GM18526 (cell line): Measurements from ENCODE around the gene KCNQ1.

Experiments used
- POLR2A ChIP-seq: IDR thresholded peaks from 3 replicates; pipeline ENCODE4 v1.6.1; 2011; ENCODE audit not compliant: insufficient read length; ENCODE audit errors: extremely low read depth

KCNQ1 gene

DNA sequence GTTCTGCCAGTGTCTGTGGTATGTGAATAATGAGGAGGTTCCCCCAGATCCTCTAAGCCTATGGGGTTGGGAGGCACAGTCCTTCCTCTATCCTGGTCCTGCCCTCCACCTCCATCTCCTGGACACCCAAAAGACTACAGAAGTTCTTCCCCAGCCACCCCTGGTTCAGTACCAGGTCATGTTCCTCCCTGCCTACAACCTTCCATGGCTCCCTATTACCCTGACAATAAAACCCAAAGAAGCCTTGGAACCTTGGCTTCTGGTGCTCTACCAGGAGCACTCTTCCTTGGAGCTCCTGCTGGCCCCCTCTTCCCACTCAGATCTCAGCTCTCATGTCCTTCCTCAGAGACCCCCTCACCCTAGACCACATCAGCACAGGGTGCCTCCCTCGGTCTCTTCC, 13.4 kb upstream of the KCNQ1 start:
- TF ChIP-seq POLR2A: no peak

DNA sequence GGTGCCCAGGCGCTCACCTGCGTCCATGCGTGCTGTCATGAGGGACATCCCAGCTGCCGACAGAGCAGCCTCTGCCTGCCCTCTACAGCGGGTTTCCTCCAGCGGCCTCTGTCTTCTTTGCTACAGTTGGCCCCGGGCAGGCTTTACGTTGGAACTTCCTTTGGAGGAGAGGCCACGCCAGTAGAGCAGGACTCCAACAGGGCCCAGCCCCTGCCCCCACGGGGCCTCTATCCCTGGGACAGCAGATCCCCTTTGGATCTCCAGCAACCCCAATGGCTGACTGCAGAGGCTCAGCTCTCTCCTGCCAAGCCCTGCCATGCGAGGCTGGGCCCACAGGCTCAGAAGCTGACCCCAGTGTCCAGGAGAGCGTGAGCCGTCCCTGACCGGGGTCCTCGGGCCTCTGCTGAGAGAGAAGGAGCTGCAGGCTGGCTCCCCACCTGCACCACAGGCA, 12.6 kb upstream of the KCNQ1 start:
- no peak for TF ChIP-seq POLR2A

DNA sequence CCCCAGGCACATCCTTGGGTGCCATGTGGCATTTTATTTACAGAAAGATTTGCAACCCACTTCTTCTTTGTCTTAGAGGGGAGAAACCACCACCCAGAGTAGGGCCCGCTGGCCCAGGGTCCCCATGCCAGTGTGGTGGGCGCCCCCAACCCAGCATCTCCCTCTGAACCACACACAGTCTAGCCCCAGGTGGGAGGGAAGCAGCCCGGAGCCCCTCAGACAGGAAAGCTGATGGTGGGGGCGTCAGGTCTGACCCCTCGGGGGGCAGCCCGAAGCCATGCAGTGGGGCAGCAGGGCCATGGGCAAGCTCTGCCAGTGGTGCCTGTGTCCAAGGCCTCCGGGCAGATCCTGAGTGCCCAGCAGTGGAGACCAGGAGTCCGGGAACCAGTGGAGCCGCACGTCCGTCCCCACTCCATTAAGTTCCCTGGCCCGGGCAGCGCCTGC, 12.2 kb upstream of the KCNQ1 start:
- no peak for TF ChIP-seq POLR2A

DNA sequence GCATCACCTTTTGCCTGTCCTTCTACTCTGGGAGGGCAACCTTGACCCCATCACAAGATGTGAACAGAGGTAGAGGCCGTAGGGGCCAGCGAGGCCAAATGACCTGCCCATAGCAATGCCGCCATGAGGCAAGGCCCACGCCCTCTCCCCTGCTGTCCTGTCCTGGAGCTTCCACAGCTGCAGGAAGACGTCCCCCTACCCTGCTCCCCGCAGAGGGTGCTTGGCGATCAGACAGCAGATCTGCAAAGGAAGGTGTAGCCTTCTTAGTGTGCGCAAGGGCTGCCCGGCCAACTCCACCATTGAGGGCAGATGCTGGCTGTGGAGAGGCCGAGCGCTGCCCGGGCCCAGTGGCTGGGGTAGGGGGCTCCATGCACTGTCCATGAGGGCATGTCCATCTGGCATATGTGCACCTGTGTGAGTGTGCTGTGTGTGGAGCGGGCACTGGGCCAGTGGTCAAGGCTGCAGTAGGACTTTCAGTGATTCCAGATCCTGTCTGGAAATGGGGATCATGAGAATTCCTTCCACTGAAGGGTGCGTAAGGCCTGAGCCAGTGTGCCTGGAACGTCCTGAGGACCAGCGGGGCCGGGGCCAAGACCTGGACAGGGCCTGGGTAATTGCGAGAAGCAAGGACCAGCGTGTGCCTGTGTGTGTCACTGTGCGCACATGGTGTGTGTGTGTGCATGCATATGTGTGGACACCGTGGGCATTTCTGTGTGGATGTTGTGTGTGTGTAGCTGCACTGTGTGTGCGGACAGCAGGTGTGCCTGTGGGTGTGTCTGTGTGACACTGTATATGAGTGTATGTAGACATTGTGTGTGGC, 11.5 kb upstream of the KCNQ1 start:
- no peak for TF ChIP-seq POLR2A

DNA sequence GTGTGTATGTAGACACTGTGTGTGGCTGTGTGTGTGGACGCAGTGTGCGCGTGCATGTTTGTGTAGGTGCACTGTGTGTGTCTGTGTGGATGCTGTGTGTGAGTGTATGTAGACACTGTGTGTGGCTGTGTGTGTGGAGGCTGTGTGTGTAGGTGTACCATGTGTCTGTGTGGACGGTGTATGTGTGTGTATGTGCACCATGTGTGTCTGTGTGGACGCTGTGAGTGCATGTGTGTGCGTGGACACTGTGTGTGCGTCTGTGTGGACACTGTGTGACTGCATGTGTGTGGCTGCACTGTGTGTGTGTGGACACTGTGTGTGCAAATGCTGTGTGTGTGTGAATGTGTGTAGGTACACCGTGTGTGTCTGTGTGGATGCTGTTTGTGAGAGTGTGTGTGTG, 10.8 kb upstream of the KCNQ1 start:
- no peak for TF ChIP-seq POLR2A

DNA sequence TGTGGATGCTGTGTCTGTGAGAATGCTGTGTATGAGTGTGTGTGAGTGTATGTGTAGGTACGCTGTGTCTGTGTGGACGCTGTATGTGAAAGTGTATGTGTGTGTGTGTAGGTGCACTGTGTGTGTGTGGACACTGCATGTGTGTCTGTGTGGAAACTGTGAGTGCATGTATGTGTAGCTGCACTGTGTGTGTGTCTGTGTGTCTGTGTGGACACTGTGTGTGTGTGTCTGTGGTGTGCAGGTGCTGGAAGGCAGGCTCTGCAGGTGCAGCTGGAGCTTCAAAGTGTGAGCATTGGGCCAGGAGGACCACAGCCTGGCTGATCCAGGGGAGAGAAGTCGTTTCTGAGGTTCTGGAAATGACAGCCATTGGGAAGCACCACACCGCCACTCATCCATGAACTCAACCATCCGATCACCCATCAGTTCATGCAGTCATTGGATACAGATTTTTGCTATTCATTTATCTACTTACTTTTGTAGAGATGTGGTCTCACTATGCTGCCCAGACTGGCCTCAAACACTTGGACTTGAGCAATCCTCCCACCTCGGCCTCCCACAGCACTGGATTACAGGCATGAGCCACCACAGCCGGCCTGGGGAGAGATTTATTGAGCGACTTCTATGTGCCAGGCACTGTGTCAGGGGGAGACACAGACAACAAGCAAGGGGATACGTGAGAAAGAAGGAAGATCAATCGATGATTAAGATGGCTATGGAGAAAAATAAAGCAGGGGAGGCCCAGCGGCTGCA, 10.1 kb upstream of the KCNQ1 start:
- TF ChIP-seq POLR2A: no peak

DNA sequence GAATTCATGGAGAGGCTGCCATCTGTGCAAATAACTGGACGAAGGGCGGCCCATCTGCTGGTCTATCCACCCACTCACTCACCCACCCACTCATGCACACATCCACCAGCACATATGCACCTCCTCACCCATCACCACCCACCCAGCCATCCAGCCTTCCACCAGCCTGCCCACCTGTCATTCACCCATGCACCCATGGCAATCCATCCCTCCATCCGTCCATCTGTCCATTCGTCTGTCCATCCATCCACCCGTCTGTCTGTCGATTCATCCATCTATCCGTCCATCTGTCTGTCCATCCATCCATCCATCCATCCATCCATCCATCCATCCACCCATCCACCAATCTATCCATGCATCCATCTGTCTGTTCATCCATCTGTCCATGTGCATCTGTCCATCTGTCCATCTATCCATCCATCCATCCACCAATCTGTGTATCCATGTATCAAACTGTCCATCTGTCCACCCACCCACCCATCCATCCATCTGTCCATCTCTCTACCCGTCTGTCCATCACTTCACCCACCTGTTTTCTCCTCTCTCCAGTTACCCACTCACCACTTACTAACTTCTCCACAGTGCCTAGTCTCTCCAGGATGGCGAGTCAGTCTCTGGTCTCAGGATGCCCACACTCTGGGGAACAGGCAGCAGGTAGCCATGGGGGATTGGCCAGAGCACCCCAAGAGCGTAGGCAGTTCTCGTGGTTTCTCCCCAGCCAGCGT, 9.4 kb upstream of the KCNQ1 start:
- TF ChIP-seq POLR2A: no peak

DNA sequence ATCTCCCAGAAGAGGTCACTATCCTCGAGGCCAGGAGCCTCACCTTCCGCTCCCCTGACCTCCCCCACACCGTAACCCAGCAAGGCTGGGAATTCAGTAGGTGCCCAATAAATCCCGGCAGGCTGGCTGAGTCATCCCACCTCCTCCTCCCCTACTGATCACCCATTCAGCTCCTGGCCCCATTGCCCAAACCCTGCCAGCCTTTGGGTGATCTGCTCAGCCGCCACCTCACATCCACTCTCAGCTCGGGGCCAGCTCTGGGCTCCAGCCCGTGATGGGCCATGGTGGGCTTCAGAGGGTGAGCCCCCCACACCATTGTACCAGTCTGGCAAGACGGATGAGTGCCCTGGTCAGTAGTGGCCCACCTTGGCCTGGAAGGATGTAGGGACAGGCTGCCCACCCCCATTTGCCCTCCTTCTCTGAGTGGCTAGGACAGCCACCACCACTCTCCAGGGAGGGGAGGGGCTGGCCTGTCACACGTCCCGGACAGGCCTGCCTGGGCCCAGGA, 8.7 kb upstream of the KCNQ1 start:
- TF ChIP-seq POLR2A: no peak

DNA sequence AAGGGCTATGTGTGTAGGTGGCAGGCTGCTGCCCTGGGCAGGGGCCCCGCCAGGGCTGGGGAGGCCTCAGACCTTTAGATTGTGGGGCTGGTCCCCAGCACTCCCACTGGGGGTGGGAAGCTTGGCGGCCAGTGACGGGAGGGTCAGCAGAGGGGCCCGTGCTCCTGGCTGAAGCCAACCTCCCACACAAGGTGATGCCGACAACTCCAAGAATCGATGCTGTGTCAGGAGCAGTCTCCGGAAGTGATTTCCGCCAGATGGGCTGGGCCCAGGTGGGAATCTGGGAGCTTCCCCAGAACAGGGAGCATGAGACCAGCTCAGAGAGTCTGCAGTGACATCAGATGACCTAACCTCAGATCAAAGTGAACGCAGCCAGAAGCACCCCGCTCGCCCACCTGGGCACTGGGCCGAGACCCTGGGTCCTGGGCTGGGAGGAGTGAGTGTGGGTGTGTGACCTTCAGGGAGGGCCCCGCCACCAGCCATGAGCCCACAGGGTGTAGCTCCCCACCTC, 8.2 kb upstream of the KCNQ1 start:
- TF ChIP-seq POLR2A: no peak

DNA sequence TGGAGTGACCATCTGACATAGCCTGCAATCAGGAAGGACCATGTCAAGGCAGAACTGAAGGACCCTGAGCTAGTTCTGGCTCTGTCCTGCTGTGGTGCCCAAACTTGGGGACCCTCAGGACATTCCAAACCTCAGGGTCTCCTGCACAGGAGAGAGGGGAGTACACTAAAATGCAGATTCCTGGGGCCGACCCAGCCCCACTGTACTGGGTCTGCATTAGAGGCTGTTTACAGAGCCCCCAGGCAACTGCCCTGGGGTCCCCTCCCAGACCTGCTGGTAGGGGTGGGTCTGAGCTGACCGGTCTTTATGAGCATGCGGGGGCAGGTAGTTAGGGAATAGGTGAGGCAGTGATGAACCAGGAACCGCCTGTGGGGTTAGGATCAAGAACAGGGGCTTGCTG, 7.3 kb upstream of the KCNQ1 start:
- TF ChIP-seq POLR2A: no peak

DNA sequence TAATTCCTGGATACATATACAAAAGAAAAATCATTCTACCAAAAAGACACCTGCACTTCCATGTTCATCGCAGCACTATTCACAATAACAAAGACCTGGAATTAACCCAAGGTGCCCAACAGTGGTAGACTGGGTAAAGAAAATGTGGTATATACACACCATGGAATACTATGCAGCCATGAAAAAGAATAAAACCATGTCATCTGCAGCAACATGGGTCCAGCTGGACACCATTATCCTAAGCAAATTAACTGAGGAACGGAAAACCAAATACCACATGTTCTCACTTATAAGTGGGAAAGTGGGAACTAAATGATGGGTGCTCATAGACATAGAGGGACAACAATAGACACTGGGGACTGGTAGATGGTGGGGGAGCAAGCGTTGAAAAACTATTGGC, 5.0 kb upstream of the KCNQ1 start:
- no peak for TF ChIP-seq POLR2A

DNA sequence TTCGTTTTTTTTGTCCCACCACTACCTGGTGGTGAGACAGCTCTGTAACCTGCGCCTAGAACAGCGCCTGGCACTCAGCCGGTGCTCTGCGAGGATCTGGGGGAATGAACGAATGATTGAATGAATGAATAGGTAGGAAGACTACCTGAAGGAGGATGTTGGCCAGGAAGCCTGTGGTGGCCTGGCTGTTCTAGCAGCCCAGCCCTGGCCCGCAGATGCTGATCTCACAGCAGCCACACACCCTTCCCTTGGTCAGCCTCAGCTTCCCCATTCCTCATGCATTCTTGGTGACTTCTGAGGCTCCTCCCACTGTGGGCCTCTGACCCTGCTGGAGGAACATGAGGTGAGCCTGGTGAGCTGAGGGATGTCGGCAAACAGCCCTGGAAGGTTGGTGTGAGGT, 4.2 kb upstream of the KCNQ1 start:
- TF ChIP-seq POLR2A: no peak

DNA sequence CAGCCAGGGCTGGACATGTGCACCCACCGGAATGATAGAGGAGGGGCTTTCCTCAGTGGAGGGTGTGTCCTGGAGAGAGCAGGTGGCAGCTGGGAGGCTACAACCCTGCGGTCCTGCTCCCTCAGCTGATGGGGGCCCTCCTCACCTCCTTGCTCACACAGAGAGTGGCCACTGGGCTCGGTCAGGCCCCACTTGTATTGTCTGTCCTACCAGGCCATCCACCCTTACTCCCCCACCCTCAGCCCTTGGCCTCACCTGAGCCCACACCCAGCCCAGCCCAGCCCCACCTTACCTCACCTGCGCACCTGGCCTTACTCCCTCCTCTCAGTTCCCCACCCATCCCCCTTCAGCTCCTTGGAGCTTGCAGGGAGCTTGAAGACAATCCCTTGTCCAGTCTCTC, 3.6 kb upstream of the KCNQ1 start:
- no peak for TF ChIP-seq POLR2A

DNA sequence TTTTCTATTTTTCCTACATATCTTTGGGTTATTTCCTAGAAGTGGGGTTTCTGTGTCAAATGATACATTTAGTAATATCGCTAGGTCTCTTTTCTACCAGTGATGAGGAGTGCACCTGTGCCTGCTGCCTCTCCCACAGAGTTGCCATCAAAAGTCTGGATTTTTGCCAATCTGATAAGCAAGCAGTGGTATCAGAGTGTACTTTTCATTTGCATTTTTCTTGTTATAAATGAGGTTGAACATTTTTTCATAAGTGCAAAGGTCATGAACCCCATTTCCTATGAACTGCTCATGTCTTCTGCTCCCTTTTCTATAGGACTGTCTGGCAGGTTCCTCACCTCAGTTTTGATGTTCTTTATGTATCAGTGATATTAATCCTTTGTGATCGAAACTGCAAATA, 2.2 kb upstream of the KCNQ1 start:
- no peak for TF ChIP-seq POLR2A

DNA sequence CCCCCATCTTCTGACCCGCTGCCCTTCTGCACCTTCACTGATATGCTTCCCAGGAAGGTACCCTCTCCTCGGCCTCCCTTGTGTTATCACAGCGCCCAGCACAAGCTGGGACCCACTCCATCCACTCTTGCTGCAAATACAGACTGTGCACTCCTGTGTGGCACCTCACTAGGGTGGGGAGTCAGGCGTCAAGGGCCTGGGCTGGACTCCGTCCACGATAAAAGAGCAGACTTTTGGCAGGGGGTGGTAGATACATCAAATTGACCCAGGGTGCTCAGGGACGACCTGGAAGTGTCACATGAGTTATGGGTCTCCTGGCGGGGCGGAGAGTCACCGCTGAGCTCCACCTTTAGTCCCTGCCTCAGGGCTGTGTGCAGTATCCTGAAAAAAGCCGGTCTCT, 1.4 kb upstream of the KCNQ1 start:
- no peak for TF ChIP-seq POLR2A
